Measurements from ENCODE around the gene PITPNC1.

GRCh38 chr17:67365738-67366192, 11.3 kb upstream of the PITPNC1 start:
- TF ChIP-seq CTCF (IDR thresholded peaks at IDR 0.05) (no peak), POLR2A (IDR thresholded peaks at IDR 0.05) (no peak)
